Panc1 (cell line): ENCODE data around the gene PDPK1.

Experiments
- CTCF ChIP-seq: fragments of 450-650 bp; IDR thresholded peaks from 2 replicates; pipeline ENCODE4 v1.5.1; 2017; ENCODE audit warnings: mild to moderate bottlenecking
- POLR2AphosphoS5 ChIP-seq: IDR thresholded peaks from 2 replicates; pipeline ENCODE4 v1.6.1; 2012; ENCODE audit warnings: mild to moderate bottlenecking, low read depth, low read length, moderate library complexity
- REST ChIP-seq, 2 experiments: IDR thresholded peaks; 2 replicates each; pipeline ENCODE4 v1.6.1; 2011 to 2012; ENCODE audit warnings: low read depth in 2 of 2, control low read depth in 1 of 2, low read length in 1 of 2, mild to moderate bottlenecking in 1 of 2, moderate library complexity in 1 of 2; ENCODE audit not compliant: insufficient read depth in 1 of 2
- SIN3A ChIP-seq: IDR thresholded peaks from 2 replicates; pipeline ENCODE4 v1.6.1; 2012; ENCODE audit warnings: low read depth, mild to moderate bottlenecking, low read length, moderate library complexity, borderline replicate concordance; ENCODE audit not compliant: insufficient read depth
- TCF7L2 ChIP-seq: IDR thresholded peaks from 2 replicates; pipeline ENCODE4 v1.6.1; 2011; ENCODE audit warnings: mild to moderate bottlenecking, low read depth, low read length, inconsistent platforms

GRCh38 chr16:2516391-2517240 lies 21.2 kb upstream of the PDPK1 start:
- TF ChIP-seq TCF7L2 (no peak), SIN3A (no peak), CTCF (no peak), POLR2AphosphoS5 (no peak), REST (IDR thresholded peaks at IDR 0.05; ENCODE audit: insufficient read depth in 1 of 2, low read depth in 2 of 2, low read length in 1 of 2) (no peak)
